WERI-Rb-1 (cell line): ENCODE measurements around the gene ZNF821.

Source experiments
- DNase-seq: peaks from one replicate; pipeline ENCODE4 v3.0.0-alpha.2; 2020
- H3K27ac ChIP-seq: fragments of 250-450 bp; sonication (Bioruptor Pico); 2 replicates; pipeline ENCODE4 v1.5.1; 2020; ENCODE audit warnings: mild to moderate bottlenecking, moderate library complexity
- H3K27me3 ChIP-seq: fragments of 250-450 bp; sonication (Bioruptor Pico); 2 replicates; pipeline ENCODE4 v1.5.1; 2021; ENCODE audit warnings: mild to moderate bottlenecking, low read depth, moderate library complexity; ENCODE audit not compliant: insufficient read depth, severe bottlenecking
- H3K36me3 ChIP-seq: fragments of 250-450 bp; sonication (Bioruptor Pico); 2 replicates; pipeline ENCODE4 v1.5.1; 2020; ENCODE audit warnings: mild to moderate bottlenecking, moderate library complexity
- H3K4me3 ChIP-seq: 2 replicates; pipeline ENCODE4 v1.5.1; 2011; ENCODE audit warnings: low read depth, mild to moderate bottlenecking, control low read depth, low read length
- H3K9me3 ChIP-seq: fragments of 250-450 bp; sonication (Bioruptor Pico); 2 replicates; pipeline ENCODE4 v1.5.1; 2021; ENCODE audit warnings: mild to moderate bottlenecking, moderate library complexity; ENCODE audit not compliant: severe bottlenecking
- TF ChIP-seq, protein P1 (sequence below): IDR thresholded peaks from 2 replicates; pipeline ENCODE4 v1.5.1; 2011; ENCODE audit warnings: low read depth, mild to moderate bottlenecking, control low read depth, inconsistent platforms, low read length

The ZNF821 gene

DNA sequence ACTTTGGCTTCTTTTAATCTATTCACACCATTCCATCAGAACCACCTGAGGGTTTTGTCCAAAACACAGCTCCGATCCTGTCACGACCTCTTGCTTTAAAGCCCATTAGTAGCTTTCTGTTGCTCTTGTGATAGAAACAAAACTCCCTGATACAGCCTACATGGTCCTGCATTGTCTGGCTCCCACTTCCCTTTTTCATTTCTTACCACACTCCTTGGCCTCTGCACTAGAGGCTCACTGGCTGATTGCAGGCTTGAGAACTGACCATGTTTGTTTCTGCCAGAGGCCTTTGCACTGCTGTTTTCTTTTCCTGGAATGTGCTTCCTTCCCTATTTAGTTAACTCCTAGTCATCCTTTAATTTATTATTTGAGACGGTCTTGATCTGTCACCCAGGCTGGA lies 35.1 kb upstream of the ZNF821 start:
- H3K9me3 ChIP-seq = no peaks in the 10 kb centered on the region
- H3K27me3 ChIP-seq = no peaks in the 10 kb centered on the region
- no peak overlapping the region for H3K27ac ChIP-seq
- H3K4me3 ChIP-seq = no peak overlapping the region
- no peak for DNase-seq
- peaks cover 93% of the 10 kb centered on the region for H3K36me3 ChIP-seq
- TF ChIP-seq, protein P1, sequence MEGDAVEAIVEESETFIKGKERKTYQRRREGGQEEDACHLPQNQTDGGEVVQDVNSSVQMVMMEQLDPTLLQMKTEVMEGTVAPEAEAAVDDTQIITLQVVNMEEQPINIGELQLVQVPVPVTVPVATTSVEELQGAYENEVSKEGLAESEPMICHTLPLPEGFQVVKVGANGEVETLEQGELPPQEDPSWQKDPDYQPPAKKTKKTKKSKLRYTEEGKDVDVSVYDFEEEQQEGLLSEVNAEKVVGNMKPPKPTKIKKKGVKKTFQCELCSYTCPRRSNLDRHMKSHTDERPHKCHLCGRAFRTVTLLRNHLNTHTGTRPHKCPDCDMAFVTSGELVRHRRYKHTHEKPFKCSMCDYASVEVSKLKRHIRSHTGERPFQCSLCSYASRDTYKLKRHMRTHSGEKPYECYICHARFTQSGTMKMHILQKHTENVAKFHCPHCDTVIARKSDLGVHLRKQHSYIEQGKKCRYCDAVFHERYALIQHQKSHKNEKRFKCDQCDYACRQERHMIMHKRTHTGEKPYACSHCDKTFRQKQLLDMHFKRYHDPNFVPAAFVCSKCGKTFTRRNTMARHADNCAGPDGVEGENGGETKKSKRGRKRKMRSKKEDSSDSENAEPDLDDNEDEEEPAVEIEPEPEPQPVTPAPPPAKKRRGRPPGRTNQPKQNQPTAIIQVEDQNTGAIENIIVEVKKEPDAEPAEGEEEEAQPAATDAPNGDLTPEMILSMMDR = no peak

DNA sequence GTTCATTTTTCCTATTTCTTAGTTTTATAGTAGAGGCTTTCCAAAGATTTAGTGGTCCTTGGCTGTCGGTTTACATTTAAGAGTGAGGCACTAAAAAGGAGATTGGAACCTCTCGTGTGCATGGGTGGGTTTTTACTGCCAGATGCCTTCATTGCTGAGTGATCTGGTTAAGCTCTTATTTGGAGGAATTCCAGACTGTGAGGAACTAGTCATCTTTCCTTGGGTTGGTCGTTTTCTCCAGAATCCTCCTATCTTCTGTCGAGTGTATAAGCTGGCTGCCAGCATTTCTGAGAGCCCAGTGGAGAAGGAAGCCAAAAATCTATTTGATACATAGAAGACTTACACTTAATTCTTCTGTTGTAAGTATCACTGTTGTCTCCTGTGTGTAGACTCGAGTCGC lies 33.9 kb upstream of the ZNF821 start:
- TF ChIP-seq, protein P1 = no peak

DNA sequence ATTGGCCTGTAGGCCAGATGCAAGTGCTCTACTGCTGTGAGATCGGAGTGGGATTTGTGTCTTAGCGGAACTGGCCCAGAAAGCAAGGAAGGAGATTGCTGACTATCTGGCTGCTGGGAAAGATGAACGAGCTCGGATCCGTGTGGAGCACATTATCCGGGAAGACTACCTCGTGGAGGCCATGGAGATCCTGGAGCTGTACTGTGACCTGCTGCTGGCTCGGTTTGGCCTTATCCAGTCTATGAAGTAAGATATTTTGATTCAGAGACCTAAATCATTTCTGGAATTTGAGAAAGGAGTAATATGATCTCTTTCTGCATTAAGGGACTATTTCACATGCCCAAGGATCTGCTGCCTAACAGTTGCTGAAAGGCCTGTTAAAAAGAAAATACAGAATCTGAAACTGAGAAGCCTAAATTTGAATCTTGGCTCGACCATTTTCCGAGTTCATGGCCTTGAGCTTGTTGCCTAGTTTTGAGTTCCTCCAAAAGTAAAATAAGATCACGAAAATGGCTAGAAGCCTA lies 32.5 kb upstream of the ZNF821 start:
- H3K27ac ChIP-seq = no peak overlapping the region
- no peaks in the 10 kb centered on the region for H3K27me3 ChIP-seq
- H3K9me3 ChIP-seq = no peaks in the 10 kb centered on the region
- no peak for DNase-seq
- no peak overlapping the region for H3K4me3 ChIP-seq
- peaks cover 78% of the 10 kb centered on the region for H3K36me3 ChIP-seq
- TF ChIP-seq, protein P1 = no peak

More for the DNA sequence above, 33.9 kb upstream of the ZNF821 start:
- Histone ChIP-seq H3K36me3 (peaks cover 91% of the 10 kb centered on the region), H3K4me3 (no peak overlapping the region), H3K27ac (no peak overlapping the region), H3K9me3 (no peaks in the 10 kb centered on the region), H3K27me3 (no peaks in the 10 kb centered on the region)
- DNase-seq = no peak

DNA sequence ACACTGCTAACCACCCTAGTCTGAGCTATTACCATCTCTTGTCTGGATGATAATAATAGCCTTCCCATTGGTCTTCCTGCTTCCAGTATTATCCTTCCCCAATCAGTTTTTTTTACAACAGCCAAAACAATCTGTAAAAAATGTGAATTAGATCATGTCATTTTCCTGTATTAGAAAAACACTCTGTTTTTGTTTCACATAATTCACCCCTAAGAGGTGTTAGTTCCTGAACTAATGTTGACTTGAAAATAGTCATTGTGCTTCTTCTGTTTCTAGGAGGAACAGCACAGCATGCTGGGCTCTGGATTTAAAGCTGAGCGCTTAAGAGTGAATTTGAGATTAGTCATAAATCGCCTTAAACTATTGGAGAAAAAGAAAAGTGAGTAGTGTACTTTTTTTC lies 31.4 kb upstream of the ZNF821 start:
- DNase-seq = no peak
- H3K27ac ChIP-seq = no peak overlapping the region
- TF ChIP-seq, protein P1 = no peak
- H3K36me3 ChIP-seq = peaks cover 67% of the 10 kb centered on the region
- no peaks in the 10 kb centered on the region for H3K9me3 ChIP-seq
- no peak overlapping the region for H3K4me3 ChIP-seq
- no peaks in the 10 kb centered on the region for H3K27me3 ChIP-seq

DNA sequence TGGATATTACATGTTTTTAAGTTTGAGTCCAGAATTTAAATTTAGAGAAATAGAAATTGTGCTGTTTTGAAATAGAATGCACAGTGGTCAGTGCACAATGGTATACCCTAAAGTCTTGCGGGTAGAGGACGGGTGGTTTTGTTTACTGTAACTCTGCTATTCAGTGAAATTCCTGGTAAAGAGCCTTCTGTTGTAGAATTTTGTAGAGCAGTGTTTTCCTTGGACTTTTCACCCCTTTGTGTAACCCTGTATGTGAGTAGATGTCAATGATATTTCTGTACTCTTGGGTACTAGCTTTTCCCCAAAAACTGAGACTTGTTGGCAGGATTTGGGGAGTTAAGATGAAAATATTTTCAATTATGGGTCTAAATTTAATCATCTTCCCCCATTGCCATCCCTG lies 30.8 kb upstream of the ZNF821 start:
- Histone ChIP-seq H3K36me3 (peaks cover 66% of the 10 kb centered on the region), H3K27ac (no peak overlapping the region), H3K9me3 (no peaks in the 10 kb centered on the region), H3K27me3 (no peaks in the 10 kb centered on the region), H3K4me3 (no peak overlapping the region)
- TF ChIP-seq, protein P1 = no peak
- no peak for DNase-seq
